Brain microvascular endothelial cell (primary cell): ENCODE measurements around the gene GDPGP1.

Experiments used
- DNase-seq: peaks from one replicate; pipeline ENCODE4 v3.0.0-alpha.2; 2020
- H3K27ac ChIP-seq: fragments of 250-450 bp; sonication (Bioruptor Pico); 2 replicates; pipeline ENCODE4 v1.5.1; 2020; ENCODE audit warnings: mild to moderate bottlenecking, moderate library complexity
- H3K27me3 ChIP-seq: fragments of 250-450 bp; sonication (Bioruptor Pico); replicated peaks from 2 replicates; pipeline ENCODE4 v1.5.1; 2020; ENCODE audit warnings: mild to moderate bottlenecking
- H3K36me3 ChIP-seq: fragments of 250-450 bp; sonication (Bioruptor Pico); replicated peaks from 2 replicates; pipeline ENCODE4 v1.5.1; 2020; ENCODE audit warnings: mild to moderate bottlenecking
- H3K4me3 ChIP-seq: 2 replicates; pipeline ENCODE4 v1.5.1; 2011; ENCODE audit warnings: low read depth, mild to moderate bottlenecking, control low read depth, low read length, moderate library complexity
- CTCF ChIP-seq: IDR thresholded peaks from 2 replicates; pipeline ENCODE4 v1.5.1; 2011; ENCODE audit warnings: low read depth, mild to moderate bottlenecking, moderate library complexity, low read length, control low read depth, inconsistent platforms; ENCODE audit errors: missing control alignments
- in situ Hi-C: cut with HindIII; loops from 2 replicates; pipeline ENCODE4 v1.10.0; 2017; ENCODE audit warnings: low sequenced_read_pairs, low pct_ligation_motif_present

GDPGP1 gene

GRCh38 chr15:90231028-90232017, 2.7 kb upstream of the GDPGP1 start:
- no peak for DNase-seq
- no peaks in the 10 kb centered on the region for H3K27me3 ChIP-seq
- H3K36me3 ChIP-seq = peaks cover 30% of the 10 kb centered on the region
- in situ Hi-C loops = no loop called here
- H3K4me3 ChIP-seq = no peak overlapping the region
- TF ChIP-seq CTCF = no peak
- H3K27ac ChIP-seq = no peak overlapping the region

DNA sequence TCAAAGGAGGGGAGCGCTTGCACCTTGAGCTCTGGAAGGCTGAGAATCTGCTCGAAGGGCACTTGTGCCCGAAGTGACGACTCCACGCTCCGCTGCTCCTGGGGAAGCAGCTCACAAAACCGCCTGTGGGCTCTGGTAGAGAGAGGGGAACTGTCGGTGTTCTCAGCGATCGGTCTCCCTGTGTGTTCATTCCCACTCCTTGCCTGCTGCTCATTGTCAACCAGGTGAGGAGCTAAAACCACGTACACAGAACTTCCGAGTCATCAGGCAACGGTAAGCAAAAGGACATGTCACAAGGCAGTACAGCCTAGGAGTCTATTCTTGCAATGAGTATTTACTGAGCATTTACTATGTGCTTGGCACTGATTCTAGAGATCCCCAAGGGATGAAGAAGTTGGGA, 1.8 kb upstream of the GDPGP1 start:
- Histone ChIP-seq H3K4me3 (peak overlapping the region; percentile 9), H3K27me3 (no peaks in the 10 kb centered on the region), H3K27ac (no peak overlapping the region), H3K36me3 (peaks cover 30% of the 10 kb centered on the region)
- in situ Hi-C loops = no loop called here
- no peak for TF ChIP-seq CTCF
- no peak for DNase-seq

GRCh38 chr15:90232941-90233386, 1.0 kb upstream of the GDPGP1 start:
- Histone ChIP-seq H3K27ac (peak overlapping the region; percentile 83), H3K36me3 (peaks cover 27% of the 10 kb centered on the region), H3K27me3 (no peaks in the 10 kb centered on the region), H3K4me3 (peak overlapping the region; percentile 85)
- in situ Hi-C loops = no loop called here
- DNase-seq = no peak
- TF ChIP-seq CTCF = peak; percentile 61

- Histone ChIP-seq H3K4me3 (peak within 1 kb of the TSS; percentile 85), H3K27ac (peak within 1 kb of the TSS; percentile 83), H3K27me3 (no peaks in the 10 kb centered on the region), H3K36me3 (peaks cover 23% of the 10 kb centered on the region)
- TF ChIP-seq CTCF = no peak
- in situ Hi-C loops = no loop called here
- DNase-seq = peak; percentile 91
Measured at GRCh38 chr15:90233387-90234095, 468 bp upstream of the GDPGP1 start, which contains the start of gene CIB1. Gene CIB1, minus strand, starts transcription at chr15:90233941. Its CDS starts 56 bp downstream, at chr15:90233885.

DNA sequence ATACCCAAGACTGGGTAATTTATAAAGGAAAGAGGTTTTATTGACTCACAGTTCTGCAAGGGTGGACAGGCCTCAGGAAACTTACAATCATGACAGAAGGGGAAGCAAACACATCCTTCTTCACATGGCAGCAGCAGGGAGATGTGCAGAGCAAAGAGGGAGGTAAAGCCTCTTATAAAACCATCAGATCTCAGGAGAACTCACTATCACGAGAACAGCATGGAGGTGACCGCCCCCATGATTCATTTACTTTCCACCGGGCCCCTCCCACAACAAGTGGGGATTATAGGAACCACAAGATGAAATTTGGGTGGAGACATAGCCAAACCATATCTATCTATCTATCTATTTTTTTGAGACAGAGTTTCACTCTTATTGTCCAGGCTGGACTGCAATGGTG, 5.4 kb downstream of the GDPGP1 start:
- in situ Hi-C loops = no loop called here
- no peak overlapping the region for H3K27ac ChIP-seq
- peaks cover 3% of the 10 kb centered on the region for H3K36me3 ChIP-seq
- TF ChIP-seq CTCF = no peak
- no peak overlapping the region for H3K4me3 ChIP-seq
- no peaks in the 10 kb centered on the region for H3K27me3 ChIP-seq
- no peak for DNase-seq
